GM18505 (cell line): Measurements from ENCODE around the gene MPHOSPH9.
"Not testable (repeated sequence)": the region's sequence is repeated elsewhere in the genome, so short reads cannot be mapped to it uniquely, and the experiment has no call there.

Experiments
- ATAC-seq: cut with Tn5 transposase; IDR thresholded peaks from one replicate; pipeline ENCODE4 v1.9.1; 2021; ENCODE audit not compliant: unreplicated experiment
- POLR2A ChIP-seq: IDR thresholded peaks from 4 replicates; pipeline ENCODE4 v1.6.1; 2011; ENCODE audit warnings: borderline replicate concordance; ENCODE audit not compliant: insufficient read depth, insufficient read length; ENCODE audit errors: extremely low read depth

The MPHOSPH9 gene

DNA sequence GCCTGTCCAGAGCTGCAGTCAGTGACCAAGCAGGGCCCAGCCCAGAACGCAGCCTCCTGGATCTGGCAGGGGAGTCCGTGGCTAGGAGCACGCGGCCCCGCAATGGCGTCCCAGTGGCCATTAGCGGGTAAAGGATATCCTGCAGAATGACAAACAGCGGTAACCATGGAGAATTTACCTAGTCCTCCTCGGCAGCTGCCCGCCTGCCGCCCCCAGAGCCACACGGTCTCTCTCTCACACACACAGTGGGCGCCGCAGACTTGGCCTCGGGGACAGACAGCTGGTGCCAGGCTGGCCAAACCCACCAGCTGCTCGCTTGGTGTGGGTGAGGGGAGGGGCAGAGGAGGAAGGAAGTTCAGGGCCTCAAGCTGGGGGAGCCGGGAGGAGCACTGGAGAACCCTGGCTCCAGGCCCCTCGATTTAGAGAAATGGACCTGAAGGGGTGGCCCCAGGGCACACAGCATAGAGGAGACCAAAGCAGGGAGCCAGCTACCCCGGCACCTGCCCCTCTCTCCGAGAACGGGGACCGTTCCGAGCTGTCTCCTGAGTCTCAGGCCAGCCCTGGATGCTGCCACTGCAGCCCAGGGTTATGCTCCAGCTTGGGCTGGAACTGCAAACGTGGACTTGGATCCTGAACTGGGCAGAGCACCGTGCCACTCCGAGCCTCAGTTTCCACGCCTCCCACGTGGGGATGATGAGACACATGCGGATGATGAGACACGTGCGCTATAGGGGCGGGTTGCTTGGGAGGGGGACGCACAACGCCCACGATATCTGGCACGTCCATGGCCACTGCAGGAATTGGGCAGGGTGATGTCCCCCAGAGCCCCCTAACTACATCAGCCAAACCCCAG lies 35.3 kb upstream of the MPHOSPH9 start:
- no peak for TF ChIP-seq POLR2A
- ATAC-seq, result no peak

DNA sequence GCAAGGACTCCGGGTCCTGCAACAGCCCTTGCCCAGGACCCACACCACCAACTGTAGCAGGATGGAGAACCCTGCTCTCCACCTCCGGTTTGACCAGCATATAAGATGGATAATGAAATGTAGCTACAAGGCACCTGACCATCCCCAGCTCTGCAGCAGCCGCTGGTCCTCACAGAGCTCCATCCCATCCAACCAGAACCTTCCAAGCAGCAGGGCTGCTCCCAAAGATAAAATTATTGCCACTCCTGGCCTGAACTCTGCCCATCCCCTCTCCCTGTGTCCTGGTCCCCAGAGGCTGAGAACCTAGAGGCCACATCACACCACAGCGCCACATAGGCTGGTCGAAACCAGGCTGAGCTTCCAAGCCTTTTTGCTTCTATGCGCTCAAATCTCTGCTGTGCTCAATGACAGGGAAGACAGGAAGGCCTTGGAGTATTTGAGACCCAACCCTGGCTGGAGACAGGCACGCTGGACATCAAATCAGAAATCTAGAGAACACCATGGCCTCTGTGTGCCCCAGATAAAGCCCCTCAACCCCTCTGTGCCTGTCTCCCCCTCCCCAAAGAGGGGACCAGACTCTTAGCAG lies 34.5 kb upstream of the MPHOSPH9 start:
- TF ChIP-seq POLR2A, result no peak
- no peak for ATAC-seq

DNA sequence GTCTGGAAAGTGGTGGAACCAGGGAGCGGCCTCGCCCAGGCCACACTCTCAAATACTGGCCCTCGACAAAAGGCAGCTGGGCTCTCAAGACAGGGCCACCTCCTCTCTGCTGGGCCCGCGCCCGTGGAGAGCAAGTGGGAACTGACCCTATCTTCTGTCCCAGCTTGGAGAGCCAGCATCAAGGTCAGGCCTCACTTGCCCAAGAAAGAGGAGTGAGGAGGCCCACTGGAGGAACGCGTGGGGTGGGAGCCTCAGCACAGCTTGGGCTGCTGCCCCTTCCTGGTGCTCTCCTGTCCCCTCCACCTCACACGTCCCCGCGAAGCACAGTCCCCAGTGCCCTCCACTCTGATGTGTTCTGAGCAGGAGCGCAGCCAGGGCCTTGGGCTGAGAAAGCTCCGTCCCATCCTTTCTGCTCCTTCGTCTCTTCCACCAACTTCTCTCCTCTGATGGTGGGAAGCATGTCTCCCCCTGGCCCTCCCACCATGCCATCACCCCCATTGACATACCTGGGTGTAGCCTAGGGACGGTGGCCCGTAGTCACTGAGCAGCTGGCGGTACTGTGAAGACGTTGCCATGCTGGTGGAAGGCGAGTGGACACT lies 33.8 kb upstream of the MPHOSPH9 start:
- ATAC-seq, result no peak
- no peak for TF ChIP-seq POLR2A

- no peak for TF ChIP-seq POLR2A
- no peak for ATAC-seq
Observed at GRCh38 chr12:123265851-123266678, 33.1 kb upstream of the MPHOSPH9 start.

DNA sequence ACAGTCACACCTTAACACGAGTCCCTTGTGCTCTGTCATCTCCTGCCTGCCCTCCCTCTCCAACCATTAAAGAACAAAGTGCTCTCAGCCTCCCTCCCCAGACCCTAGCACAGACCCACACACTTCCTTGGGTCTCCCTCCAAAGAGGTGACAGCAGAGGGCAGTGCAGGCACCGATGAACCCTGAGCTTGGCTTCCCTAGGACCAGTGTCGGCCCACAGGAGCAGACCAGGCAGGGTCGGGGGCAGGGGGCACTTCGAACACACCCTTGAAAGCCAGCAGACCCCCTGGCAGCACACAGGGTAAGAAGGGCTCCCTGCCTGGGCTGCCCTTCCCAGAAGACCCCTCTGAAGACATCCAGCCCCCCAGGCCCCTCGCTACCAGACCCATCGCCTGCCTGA lies 31.7 kb upstream of the MPHOSPH9 start:
- no peak for ATAC-seq
- no peak for TF ChIP-seq POLR2A

DNA sequence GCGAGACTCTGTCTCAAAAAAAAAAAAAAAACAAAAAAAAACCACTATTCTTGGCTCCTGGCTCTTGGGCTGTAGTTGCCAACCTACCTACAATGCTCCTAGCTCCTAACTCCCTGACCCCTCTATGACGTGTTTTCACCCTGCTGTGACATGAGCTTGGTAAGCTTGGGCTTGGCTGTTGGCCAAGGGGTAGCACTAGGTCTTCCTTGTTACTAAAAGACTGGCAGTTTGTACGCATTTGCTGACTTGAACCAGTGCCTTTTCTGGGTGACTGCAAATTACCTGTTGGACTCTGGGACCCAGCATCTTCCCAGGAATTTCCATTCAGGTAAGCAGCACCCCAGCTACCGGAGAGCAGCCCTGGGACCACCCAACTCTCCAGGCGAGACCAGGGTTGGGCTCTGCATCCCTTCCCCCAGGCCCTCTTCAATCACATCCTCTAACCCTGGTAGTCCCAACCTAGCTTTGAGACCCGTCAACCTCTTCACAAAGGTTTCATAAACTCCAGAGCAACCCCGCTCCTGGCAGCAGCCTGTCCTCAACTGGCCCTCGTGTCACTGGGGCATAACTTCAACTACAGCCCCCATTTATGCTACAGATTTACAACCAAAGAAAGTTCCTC lies 30.4 kb upstream of the MPHOSPH9 start:
- no peak for ATAC-seq
- no peak for TF ChIP-seq POLR2A

GRCh38 chr12:123261196-123261595 lies 28.3 kb upstream of the MPHOSPH9 start:
- ATAC-seq, result no peak
- no peak for TF ChIP-seq POLR2A

DNA sequence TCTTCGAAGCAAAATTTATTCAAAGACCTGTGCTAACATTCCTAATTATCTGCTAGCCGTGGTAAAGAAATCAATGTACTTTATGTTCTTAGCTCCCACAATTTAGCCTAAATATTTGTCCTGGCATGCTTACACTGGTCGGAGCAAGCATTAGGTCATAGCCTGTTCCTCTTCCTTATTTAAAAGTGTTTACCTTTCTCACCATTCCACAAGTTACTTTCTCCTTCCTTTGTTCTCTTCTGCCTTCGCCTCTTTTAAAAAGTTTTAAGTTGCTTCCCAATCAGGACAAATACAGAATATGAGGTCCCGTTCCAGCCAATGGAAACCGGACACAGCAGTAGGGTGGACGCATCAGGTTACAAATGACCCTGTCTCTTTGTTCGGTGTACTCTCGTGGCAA lies 27.1 kb upstream of the MPHOSPH9 start:
- no peak for TF ChIP-seq POLR2A
- ATAC-seq, result no peak

GRCh38 chr12:123258593-123258992 lies 25.7 kb upstream of the MPHOSPH9 start:
- no peak for ATAC-seq
- TF ChIP-seq POLR2A, result no peak

DNA sequence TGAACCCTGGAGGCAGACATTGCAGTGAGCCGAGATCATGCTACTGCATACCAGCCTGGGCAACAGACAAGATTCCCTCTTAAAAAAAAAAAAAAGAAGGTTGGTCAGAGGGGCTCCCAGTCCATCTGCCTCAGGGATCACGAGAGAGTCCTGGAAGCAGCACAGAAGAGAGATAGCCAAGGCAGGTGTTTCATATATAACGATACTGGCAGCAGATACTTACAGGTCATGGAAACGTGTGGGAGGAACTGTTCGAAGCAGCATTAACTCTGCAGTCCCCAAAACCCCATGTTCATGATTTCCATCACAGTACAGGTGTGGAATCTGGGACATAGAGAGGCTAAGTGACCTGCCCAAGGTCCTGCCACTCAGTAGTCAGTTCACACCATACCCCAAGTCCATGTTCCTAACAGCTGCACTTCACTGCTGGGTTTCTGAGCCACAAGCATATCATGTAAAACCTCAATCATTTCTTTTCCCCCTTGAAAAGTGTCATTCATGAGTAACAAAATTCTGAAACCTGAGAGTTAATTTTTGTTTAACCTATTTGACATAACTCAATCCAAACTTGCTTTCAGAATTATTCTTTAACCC lies 22.0 kb upstream of the MPHOSPH9 start:
- ATAC-seq, result no peak
- TF ChIP-seq POLR2A, result no peak

GRCh38 chr12:123253641-123254459 lies 20.9 kb upstream of the MPHOSPH9 start:
- TF ChIP-seq POLR2A, result no peak
- ATAC-seq, result no peak

DNA sequence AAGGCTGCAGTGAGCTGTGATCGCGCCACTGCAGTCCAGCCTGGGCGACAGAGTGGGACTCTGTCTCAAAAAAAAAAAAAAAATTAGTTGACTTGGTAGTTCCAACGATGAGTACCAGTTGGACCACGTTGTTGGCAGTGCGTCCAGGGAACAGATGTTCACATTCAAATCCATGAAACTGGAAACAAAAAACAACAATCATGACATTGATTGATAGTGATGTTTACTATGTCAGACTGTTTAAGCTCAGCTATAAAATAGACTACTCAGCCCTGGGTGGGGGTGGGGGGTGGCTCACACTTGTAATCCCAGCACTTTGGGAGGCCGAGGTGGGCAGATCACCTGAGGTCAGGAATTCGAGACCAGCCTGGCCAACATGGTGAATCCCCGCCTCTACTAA lies 19.4 kb upstream of the MPHOSPH9 start:
- not testable (repeated sequence) for ATAC-seq
